Transverse colon (tissue), 4 donors: Measurements from ENCODE around the gene SLC34A1. TPM values are rescaled to one million over a fixed set of nuclear protein-coding genes. Genes with fewer than 3 reads are reported as not detected.
A peak's percentile ranks its signal among the peaks of the same experiment; 100 is the strongest.

Experiments used
- DNase-seq: peaks from one replicate; pipeline ENCODE4 v3.0.0-alpha.2; 2019
- H3K27ac ChIP-seq, 4 donors: fragments of 200-600 bp; sonication (generic); 2 replicates each; pipeline ENCODE4 v1.5.1; 2016 to 2018; ENCODE audit warnings: inconsistent platforms in 4 of 4
- H3K27me3 ChIP-seq: fragments of 200-600 bp; sonication (generic); 2 replicates; pipeline ENCODE4 v1.5.1; 2017; ENCODE audit warnings: inconsistent platforms
- H3K36me3 ChIP-seq, 4 donors: fragments of 200-600 bp; sonication (generic); 2 replicates each; pipeline ENCODE4 v1.5.1; 2017 to 2019; ENCODE audit warnings: inconsistent platforms in 4 of 4
- H3K4me1 ChIP-seq, 4 donors: fragments of 200-600 bp; sonication (generic); 2 replicates each; pipeline ENCODE4 v1.5.1; 2017 to 2020; ENCODE audit warnings: inconsistent platforms in 4 of 4
- H3K4me3 ChIP-seq, 4 donors: fragments of 200-600 bp; sonication (generic); 1 replicate in 1 of 4; 2 replicates in 3 of 4; pipeline versions ENCODE4 v1.5.1 to v1.6.1; 2017 to 2019; ENCODE audit warnings: inconsistent platforms in 4 of 4
- H3K9me3 ChIP-seq, 2 donors: fragments of 200-600 bp; sonication (generic); 2 replicates each; pipeline ENCODE4 v1.5.1; 2017 to 2019; ENCODE audit warnings: inconsistent platforms in 2 of 2
- CTCF ChIP-seq, 5 experiments: fragments of 200-600 bp in 3 of 5; fragments of 450-650 bp in 2 of 5; sonication (generic) in 3 of 5; IDR thresholded peaks; 1 replicate in 2 of 5; 2 replicates in 3 of 5; pipeline ENCODE4 v1.5.1; 2016 to 2017; ENCODE audit warnings: antibody characterized with exemption in 5 of 5, inconsistent platforms in 3 of 5, mild to moderate bottlenecking in 2 of 5, moderate library complexity in 1 of 5
- EP300 ChIP-seq: sonication (generic); formaldehyde crosslinking; IDR thresholded peaks from one replicate; pipeline ENCODE4 v1.6.1; 2017; ENCODE audit warnings: antibody characterized with exemption, low read depth
- POLR2A ChIP-seq: fragments of 450-650 bp; IDR thresholded peaks from one replicate; pipeline ENCODE4 v1.6.1; 2016; ENCODE audit warnings: antibody characterized with exemption, mild to moderate bottlenecking, moderate library complexity
- POLR2AphosphoS5 ChIP-seq, 3 donors: sonication (generic); formaldehyde crosslinking; IDR thresholded peaks; one replicate each; pipeline ENCODE4 v1.6.1; 2016; ENCODE audit warnings: antibody characterized with exemption in 3 of 3
- WGBS, 2 donors: methylation state at CpG; one replicate each; pipeline ENCODE4 v1.1.5; 2018; ENCODE audit warnings: low coverage in 1 of 2; 5-methylcytosine and 5-hydroxymethylcytosine counted together
- in situ Hi-C, 4 donors: fragments of 200-750 bp; cut with MboI; loops; one replicate each; pipeline versions ENCODE4 v1.15.0 to v1.15.1; 2017; ENCODE audit warnings: low sequenced_read_pairs in 3 of 4, low pct_ligation_motif_present in 1 of 4, low pct_unique_long_range_greater_than_20kb in 1 of 4
- intact Hi-C: fragments of 100-400 bp; cut with DNase I; formaldehyde crosslinking; loops from one replicate; pipeline ENCODE4 v1.15.1; 2023; ENCODE audit warnings: low total_unique reads
- total RNA-seq, 4 donors: library from RNA; depleted of rRNA; stranded (reverse); fragments of >200 nt; gene quantifications; one replicate each; pipeline ENCODE4 v1.1.0, GENCODE V29; 2016

SLC34A1 gene
- total RNA-seq = under 1 TPM in 1 of 4 donors, not detected in 3; 0.55 TPM

- WGBS, 2 donors = 73% methylated on average over 4 of the region's 4 CpGs; no CpG with 5 or more reads in 1 of the 2 donors
- H3K4me3 ChIP-seq = no peak within 1 kb of the TSS
- TF ChIP-seq EP300 (no peak), CTCF (IDR thresholded peaks at IDR 0.05) (no peak), POLR2A (no peak), POLR2AphosphoS5 (IDR thresholded peaks at IDR 0.05) (no peak)
- intact Hi-C loops (no loop called here), in situ Hi-C loops (loop anchor here in 1 of 4 donors (25.0 kb wide), 1 partner anchor 128 kb away; the partner anchor contains the start of genes DDX41 and DOK3)
- H3K27me3 ChIP-seq = peaks cover 7% of the 10 kb centered on the region
- H3K9me3 ChIP-seq = no peaks in the 10 kb centered on the region
- no peaks in the 10 kb centered on the region for H3K36me3 ChIP-seq
- no peak within 1 kb of the TSS for H3K27ac ChIP-seq
- no peak for DNase-seq
- peaks cover 0 to 2% (median 0%) of the 10 kb centered on the region in 4 donors for H3K4me1 ChIP-seq
Observed at GRCh38 chr5:177384134-177384533, at the start of gene SLC34A1. TSS of gene SLC34A1 (plus strand) at chr5:177384434. CDS start at chr5:177385742, 1,308 bp downstream.

- H3K27me3 ChIP-seq = no peaks in the 10 kb centered on the region
- H3K4me3 ChIP-seq = no peak overlapping the region
- intact Hi-C loops = no loop called here
- no peaks in the 10 kb centered on the region for H3K9me3 ChIP-seq
- no peak for DNase-seq
- peaks cover 0 to 46% (median 21%) of the 10 kb centered on the region in 4 donors for H3K36me3 ChIP-seq
- no peaks in the 10 kb centered on the region for H3K4me1 ChIP-seq
- H3K27ac ChIP-seq = no peak overlapping the region
- TF ChIP-seq EP300 = no peak
- TF ChIP-seq POLR2AphosphoS5 (IDR thresholded peaks at IDR 0.05) = no peak
- no peak for TF ChIP-seq POLR2A
- no peak for TF ChIP-seq CTCF (IDR thresholded peaks at IDR 0.05)
- WGBS, 2 donors = 90 to 100% methylated on average over 2 to 21 of the region's 21 CpGs
- in situ Hi-C loops = no loop called here
Observed at GRCh38 chr5:177334781-177335700, 49.2 kb upstream of the SLC34A1 start.

DNA sequence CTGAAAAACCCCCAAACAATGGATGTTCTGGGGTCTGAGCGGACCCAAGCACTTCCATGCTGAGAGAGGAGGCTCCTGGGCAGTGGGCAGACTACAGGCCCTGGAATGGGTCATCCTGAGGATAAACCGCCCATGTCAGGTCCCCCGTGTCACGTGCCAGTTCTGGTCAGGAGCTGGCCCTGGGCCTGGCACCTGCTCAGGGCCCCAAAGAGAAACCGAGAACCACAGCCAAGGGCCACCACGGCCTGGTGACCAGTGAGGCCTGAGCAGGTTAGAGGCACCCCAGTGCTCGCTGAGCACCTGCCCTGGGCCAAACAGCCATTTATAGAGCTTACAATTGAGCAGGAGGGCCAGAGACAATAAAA, 48.6 kb upstream of the SLC34A1 start:
- H3K4me3 ChIP-seq = no peak overlapping the region
- 86 to 100% methylated on average over 1 to 7 of the region's 7 CpGs for WGBS, 2 donors
- no peak overlapping the region for H3K27ac ChIP-seq
- intact Hi-C loops = no loop called here
- no peaks in the 10 kb centered on the region for H3K9me3 ChIP-seq
- no peaks in the 10 kb centered on the region for H3K27me3 ChIP-seq
- no peaks in the 10 kb centered on the region for H3K4me1 ChIP-seq
- no peak for DNase-seq
- peaks cover 0 to 46% (median 21%) of the 10 kb centered on the region in 4 donors for H3K36me3 ChIP-seq
- TF ChIP-seq EP300 (no peak), POLR2A (no peak), POLR2AphosphoS5 (IDR thresholded peaks at IDR 0.05) (no peak), CTCF (IDR thresholded peaks at IDR 0.05) (no peak)
- in situ Hi-C loops = no loop called here

- in situ Hi-C loops (no loop called here), intact Hi-C loops (no loop called here)
- H3K27ac ChIP-seq = no peak overlapping the region
- no peaks in the 10 kb centered on the region for H3K4me1 ChIP-seq
- H3K36me3 ChIP-seq = peaks cover 0 to 46% (median 21%) of the 10 kb centered on the region in 4 donors
- peak in 3 of 5 experiments; percentile 15 to 28 (median 17) for TF ChIP-seq CTCF (IDR thresholded peaks at IDR 0.05)
- TF ChIP-seq POLR2A = no peak
- no peak for DNase-seq
- no peaks in the 10 kb centered on the region for H3K27me3 ChIP-seq
- no peak overlapping the region for H3K4me3 ChIP-seq
- H3K9me3 ChIP-seq = no peaks in the 10 kb centered on the region
- WGBS, 2 donors = 45 to 68% methylated on average over 6 to 12 of the region's 12 CpGs
Observed at GRCh38 chr5:177336112-177336511, 48.1 kb upstream of the SLC34A1 start.
